ENCODE measurements around the gene FASLG. TPM values are rescaled to one million over a fixed set of nuclear protein-coding genes. Genes with fewer than 3 reads are reported as not detected.

Gene FASLG
- total RNA-seq, 6 donors from 2014 or later = 0.46 to 0.91 (median 0.52) TPM; not detected in 2

- WGBS, 2 donors = 32 to 35% methylated on average over 4 of the region's 4 CpGs
- Histone ChIP-seq H3K27me3 (no peaks in the 10 kb centered on the region), H3K9me3 (no peaks in the 10 kb centered on the region), H3K4me3 (no peak overlapping the region), H3K4me1 (no peaks in the 10 kb centered on the region), H3K36me3 (no peaks in the 10 kb centered on the region), H3K27ac (peak overlapping the region in 2 of 4 donors; percentile 5 to 36)
- DNase-seq (no peak), ATAC-seq (ENCODE audit: low FRiP score in 2 of 2) (no peak)
- TF ChIP-seq POLR2A (IDR thresholded peaks at IDR 0.05) (no peak), EP300 (IDR thresholded peaks at IDR 0.05) (no peak), POLR2AphosphoS5 (IDR thresholded peaks at IDR 0.05) (no peak)
- TF ChIP-seq, protein P1, sequence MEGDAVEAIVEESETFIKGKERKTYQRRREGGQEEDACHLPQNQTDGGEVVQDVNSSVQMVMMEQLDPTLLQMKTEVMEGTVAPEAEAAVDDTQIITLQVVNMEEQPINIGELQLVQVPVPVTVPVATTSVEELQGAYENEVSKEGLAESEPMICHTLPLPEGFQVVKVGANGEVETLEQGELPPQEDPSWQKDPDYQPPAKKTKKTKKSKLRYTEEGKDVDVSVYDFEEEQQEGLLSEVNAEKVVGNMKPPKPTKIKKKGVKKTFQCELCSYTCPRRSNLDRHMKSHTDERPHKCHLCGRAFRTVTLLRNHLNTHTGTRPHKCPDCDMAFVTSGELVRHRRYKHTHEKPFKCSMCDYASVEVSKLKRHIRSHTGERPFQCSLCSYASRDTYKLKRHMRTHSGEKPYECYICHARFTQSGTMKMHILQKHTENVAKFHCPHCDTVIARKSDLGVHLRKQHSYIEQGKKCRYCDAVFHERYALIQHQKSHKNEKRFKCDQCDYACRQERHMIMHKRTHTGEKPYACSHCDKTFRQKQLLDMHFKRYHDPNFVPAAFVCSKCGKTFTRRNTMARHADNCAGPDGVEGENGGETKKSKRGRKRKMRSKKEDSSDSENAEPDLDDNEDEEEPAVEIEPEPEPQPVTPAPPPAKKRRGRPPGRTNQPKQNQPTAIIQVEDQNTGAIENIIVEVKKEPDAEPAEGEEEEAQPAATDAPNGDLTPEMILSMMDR (IDR thresholded peaks at IDR 0.05) = no peak
Observed at GRCh38 chr1:172697534-172698002, 38.7 kb downstream of the FASLG start.

DNA sequence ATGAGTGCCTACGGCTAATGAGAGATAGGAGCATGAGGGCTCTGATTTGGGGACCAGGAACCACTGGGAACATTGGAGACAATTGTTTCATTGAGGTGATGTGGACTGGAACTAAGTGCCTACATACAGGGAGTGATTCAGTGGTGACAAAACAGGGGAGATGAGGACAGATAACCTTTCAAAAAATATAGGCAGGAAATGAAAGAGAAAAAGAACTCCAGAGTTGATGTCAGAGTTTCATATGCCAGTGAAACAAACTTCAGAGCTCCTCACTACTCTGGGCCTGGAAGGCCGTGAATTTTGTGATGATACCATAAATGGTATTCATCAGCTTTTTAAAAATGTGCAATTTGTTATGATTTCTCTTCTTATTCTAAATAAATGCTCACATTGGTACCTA lies 39.3 kb downstream of the FASLG start:
- ATAC-seq (ENCODE audit: low FRiP score in 2 of 2) (no peak), DNase-seq (no peak)
- Histone ChIP-seq H3K4me1 (no peaks in the 10 kb centered on the region), H3K9me3 (no peaks in the 10 kb centered on the region), H3K27me3 (no peaks in the 10 kb centered on the region), H3K4me3 (no peak overlapping the region), H3K36me3 (no peaks in the 10 kb centered on the region), H3K27ac (peak overlapping the region in 1 of 4 donors; percentile 11)
- TF ChIP-seq POLR2AphosphoS5 (IDR thresholded peaks at IDR 0.05) = no peak
- no peak for TF ChIP-seq POLR2A (IDR thresholded peaks at IDR 0.05)
- no peak for TF ChIP-seq EP300 (IDR thresholded peaks at IDR 0.05)
- TF ChIP-seq, protein P1 (IDR thresholded peaks at IDR 0.05) = no peak
- WGBS, 2 donors = 83 to 91% methylated on average over 2 of the region's 2 CpGs

GRCh38 chr1:172699111-172699510 lies 40.2 kb downstream of the FASLG start:
- H3K36me3 ChIP-seq = no peaks in the 10 kb centered on the region
- H3K27me3 ChIP-seq = no peaks in the 10 kb centered on the region
- peak overlapping the region in 2 of 4 donors; percentile 11 to 12 for H3K27ac ChIP-seq
- no peaks in the 10 kb centered on the region for H3K4me1 ChIP-seq
- WGBS, 2 donors = 32 to 46% methylated on average over 3 of the region's 3 CpGs
- ATAC-seq (ENCODE audit: low FRiP score in 2 of 2) (peak; percentile 32 to 44), DNase-seq (peak in 1 of 2 donors; percentile 28)
- TF ChIP-seq, protein P1 (IDR thresholded peaks at IDR 0.05) = no peak
- TF ChIP-seq POLR2AphosphoS5 (IDR thresholded peaks at IDR 0.05) (no peak), EP300 (IDR thresholded peaks at IDR 0.05) (no peak), POLR2A (IDR thresholded peaks at IDR 0.05) (no peak)
- H3K4me3 ChIP-seq = no peak overlapping the region
- H3K9me3 ChIP-seq = no peaks in the 10 kb centered on the region

- 58 to 65% methylated on average over 4 of the region's 4 CpGs for WGBS, 2 donors
- Histone ChIP-seq H3K36me3 (no peaks in the 10 kb centered on the region), H3K27me3 (no peaks in the 10 kb centered on the region), H3K27ac (peak overlapping the region in 1 of 4 donors; percentile 17), H3K4me3 (no peak overlapping the region), H3K4me1 (no peaks in the 10 kb centered on the region), H3K9me3 (no peaks in the 10 kb centered on the region)
- DNase-seq (no peak), ATAC-seq (ENCODE audit: low FRiP score in 2 of 2) (no peak)
- TF ChIP-seq, protein P1 (IDR thresholded peaks at IDR 0.05) = no peak
Observed at GRCh38 chr1:172699695-172700227, 40.9 kb downstream of the FASLG start.

DNA sequence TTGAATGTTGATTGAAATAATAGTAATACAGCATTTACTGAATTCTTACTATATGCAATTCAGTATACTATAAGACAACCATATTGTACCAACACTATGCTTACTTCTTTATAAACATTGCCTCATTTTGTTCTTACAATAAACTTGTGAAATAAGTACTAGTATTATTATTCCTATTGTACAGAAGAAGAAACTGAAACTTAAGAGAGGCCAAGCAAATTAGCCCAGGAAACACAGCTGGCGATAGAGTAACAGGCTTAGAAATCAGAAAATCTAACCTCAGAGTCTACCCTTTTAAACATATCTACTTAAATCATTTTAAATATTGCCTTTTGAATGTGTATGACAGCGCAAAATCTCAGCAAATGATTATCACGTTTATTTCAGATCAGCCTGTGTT lies 41.7 kb downstream of the FASLG start:
- Histone ChIP-seq H3K27me3 (no peaks in the 10 kb centered on the region), H3K36me3 (no peaks in the 10 kb centered on the region), H3K27ac (no peak overlapping the region), H3K4me3 (no peak overlapping the region), H3K4me1 (no peaks in the 10 kb centered on the region), H3K9me3 (no peaks in the 10 kb centered on the region)
- WGBS, 2 donors = 78 to 85% methylated on average over 3 of the region's 3 CpGs
- ATAC-seq (ENCODE audit: low FRiP score in 2 of 2) (no peak), DNase-seq (no peak)
- TF ChIP-seq POLR2AphosphoS5 (IDR thresholded peaks at IDR 0.05) = no peak
